Fibroblast of pulmonary artery (primary cell): Measurements from ENCODE around the gene NEK2.
"Not testable (repeated sequence)": the region's sequence is repeated elsewhere in the genome, so short reads cannot be mapped to it uniquely, and the experiment has no call there.

Source experiments
- DNase-seq: peaks from one replicate; pipeline ENCODE4 v3.0.0-alpha.2; 2010; ENCODE audit warnings: low read depth
- H3K4me3 ChIP-seq: replicated peaks from 2 replicates; pipeline ENCODE4 v1.5.1; 2011; ENCODE audit warnings: low read depth, mild to moderate bottlenecking, control low read depth, low read length, moderate library complexity
- CTCF ChIP-seq: IDR thresholded peaks from 2 replicates; pipeline ENCODE4 v1.5.1; 2011; ENCODE audit warnings: mild to moderate bottlenecking, control low read depth, low read length, inconsistent platforms; ENCODE audit errors: missing control alignments

NEK2 gene

GRCh38 chr1:211637066-211637465 is 38.4 kb downstream of the NEK2 start:
- DNase-seq = no peak
- TF ChIP-seq CTCF = no peak
- no peak overlapping the region for H3K4me3 ChIP-seq

GRCh38 chr1:211636575-211637029 is 38.8 kb downstream of the NEK2 start:
- H3K4me3 ChIP-seq = not testable (repeated sequence)
- DNase-seq = peak; percentile 37

- no peak for DNase-seq
- H3K4me3 ChIP-seq = no peak overlapping the region
- no peak for TF ChIP-seq CTCF
Measured at GRCh38 chr1:211635597-211636205, 39.7 kb downstream of the NEK2 start.

GRCh38 chr1:211634931-211635330 is 40.5 kb downstream of the NEK2 start:
- H3K4me3 ChIP-seq = no peak overlapping the region
- DNase-seq = no peak
- TF ChIP-seq CTCF = no peak

- TF ChIP-seq CTCF = no peak
- no peak for DNase-seq
- H3K4me3 ChIP-seq = no peak overlapping the region
Measured at GRCh38 chr1:211634461-211634860, 41.0 kb downstream of the NEK2 start.

- no peak for TF ChIP-seq CTCF
- no peak overlapping the region for H3K4me3 ChIP-seq
- DNase-seq = no peak
Measured at GRCh38 chr1:211633524-211633846, 41.9 kb downstream of the NEK2 start.

- H3K4me3 ChIP-seq = no peak overlapping the region
- TF ChIP-seq CTCF = no peak
- peak; percentile 75 for DNase-seq
Measured at GRCh38 chr1:211632808-211633523, 42.5 kb downstream of the NEK2 start.
